HL-60 (cell line): Measurements from ENCODE around the gene ZNF343.

Experiments used
- DNase-seq, 2 experiments: peaks; one replicate each; pipeline ENCODE4 v3.0.0-alpha.2; 2010 to 2020; ENCODE audit warnings: low read depth in 1 of 2, low spot score in 1 of 2
- H3K27ac ChIP-seq: fragments of 250-450 bp; sonication (Bioruptor Pico); replicated peaks from 2 replicates; pipeline ENCODE4 v1.5.1; 2020; ENCODE audit warnings: mild to moderate bottlenecking, moderate library complexity
- H3K27me3 ChIP-seq: fragments of 250-450 bp; sonication (Bioruptor Pico); 2 replicates; pipeline ENCODE4 v1.5.1; 2021; ENCODE audit warnings: mild to moderate bottlenecking, moderate library complexity; ENCODE audit not compliant: insufficient read depth, poor library complexity, severe bottlenecking
- H3K4me3 ChIP-seq: replicated peaks from 2 replicates; pipeline ENCODE4 v1.5.1; 2011; ENCODE audit warnings: mild to moderate bottlenecking, control low read depth, low read length; ENCODE audit not compliant: insufficient read depth
- CTCF ChIP-seq: IDR thresholded peaks from one replicate; pipeline ENCODE4 v1.5.1; 2011; ENCODE audit warnings: low read length, control low read depth, inconsistent platforms; ENCODE audit not compliant: insufficient read depth
- GABPA ChIP-seq: IDR thresholded peaks from 2 replicates; pipeline ENCODE4 v1.6.1; 2012; ENCODE audit warnings: low read depth
- POLR2AphosphoS5 ChIP-seq: IDR thresholded peaks from 2 replicates; pipeline ENCODE4 v1.6.1; 2012; ENCODE audit warnings: low read depth
- REST ChIP-seq: IDR thresholded peaks from 2 replicates; pipeline ENCODE4 v1.6.1; 2012; ENCODE audit warnings: low read depth; ENCODE audit not compliant: insufficient replicate concordance
- SPI1 ChIP-seq: IDR thresholded peaks from 2 replicates; pipeline ENCODE4 v1.6.1; 2012; ENCODE audit warnings: low read depth, mild to moderate bottlenecking, borderline replicate concordance

Gene ZNF343

DNA sequence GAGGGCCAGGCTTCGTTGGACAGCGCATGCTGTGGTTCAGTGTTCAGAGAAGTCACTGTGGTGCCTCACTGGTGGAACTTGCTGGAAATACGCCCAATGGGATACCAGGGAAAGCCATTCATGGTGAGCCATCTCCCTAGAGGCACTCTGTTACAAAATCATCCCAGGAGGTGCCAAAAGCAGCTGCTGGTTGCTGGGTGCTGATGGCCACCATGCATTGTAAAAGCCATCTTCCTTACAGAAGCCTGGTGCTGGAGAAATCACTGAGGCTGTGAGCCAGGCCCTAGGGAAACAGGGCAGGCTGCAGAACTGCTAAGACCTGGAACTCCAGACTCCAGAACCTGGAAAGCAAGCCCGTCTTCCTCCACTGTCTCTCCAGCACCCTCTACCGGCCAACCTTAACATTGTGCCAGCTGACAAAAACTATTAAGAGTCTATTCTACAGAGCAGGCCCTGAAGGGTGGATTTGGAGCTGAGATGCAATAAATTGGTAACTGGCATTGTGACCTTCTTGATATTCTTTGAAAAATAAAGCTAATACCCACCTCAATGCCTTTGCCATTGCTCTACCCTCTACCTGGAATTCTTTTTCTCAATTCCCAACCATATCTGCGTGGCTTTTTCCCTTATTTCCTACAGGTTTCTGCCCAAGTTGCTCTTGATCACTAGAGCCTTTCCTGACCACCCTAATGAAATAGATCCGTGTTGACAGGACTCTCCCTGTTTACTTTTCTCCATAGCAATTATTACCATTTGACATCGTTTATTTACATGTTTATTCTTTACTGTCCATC is 56.6 kb downstream of the ZNF343 start:
- TF ChIP-seq GABPA (no peak), CTCF (peak; percentile 80)
- DNase-seq: peak in 1 of 2 experiments; percentile 68
- no peak overlapping the region for H3K4me3 ChIP-seq
- no peak overlapping the region for H3K27ac ChIP-seq
- H3K27me3 ChIP-seq: no peaks in the 10 kb centered on the region

GRCh38 chr20:2451422-2451821 is 57.3 kb downstream of the ZNF343 start:
- TF ChIP-seq CTCF (no peak), POLR2AphosphoS5 (no peak), SPI1 (no peak), REST (no peak)

DNA sequence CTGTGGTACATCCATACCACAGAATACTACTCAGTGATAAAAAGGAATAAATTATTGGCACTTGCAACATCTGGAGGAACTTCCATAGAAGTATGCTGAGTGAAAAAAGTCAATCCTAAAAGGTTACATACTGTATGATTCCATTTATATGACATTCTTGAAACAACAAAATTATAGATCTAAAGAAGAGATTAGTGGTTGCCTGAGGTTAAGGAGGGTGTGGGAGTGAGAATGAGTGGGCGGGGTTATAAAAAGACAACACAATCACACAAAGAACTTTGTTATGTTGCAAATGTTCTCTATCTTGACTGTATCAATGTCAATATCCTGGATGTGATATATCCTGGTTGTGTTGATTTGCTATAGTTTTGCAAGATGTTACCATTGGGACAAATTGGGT is 59.3 kb downstream of the ZNF343 start:
- H3K27ac ChIP-seq: no peak overlapping the region
- no peak overlapping the region for H3K4me3 ChIP-seq
- no peak for TF ChIP-seq GABPA
- no peak for TF ChIP-seq CTCF
- no peak for TF ChIP-seq SPI1
- TF ChIP-seq POLR2AphosphoS5: no peak
- no peak for TF ChIP-seq REST
- DNase-seq: no peak
- no peaks in the 10 kb centered on the region for H3K27me3 ChIP-seq

More at GRCh38 chr20:2451422-2451821, 57.3 kb downstream of the ZNF343 start:
- Histone ChIP-seq H3K4me3 (no peak overlapping the region), H3K27ac (no peak overlapping the region), H3K27me3 (no peaks in the 10 kb centered on the region)
- DNase-seq: no peak

- Histone ChIP-seq H3K27ac (no peak overlapping the region), H3K4me3 (no peak overlapping the region), H3K27me3 (no peaks in the 10 kb centered on the region)
- DNase-seq: no peak
- TF ChIP-seq GABPA (no peak), POLR2AphosphoS5 (no peak), REST (no peak), SPI1 (no peak), CTCF (no peak)
These were observed 61.9 kb downstream of the ZNF343 start for GRCh38 chr20:2446845-2447244.
